LoVo (cell line): ENCODE data around the gene MYPOP.
"Not testable (repeated sequence)": the region's sequence is repeated elsewhere in the genome, so short reads cannot be mapped to it uniquely, and the experiment has no call there.

ENCODE experiments used
- DNase-seq: peaks from one replicate; pipeline ENCODE4 v3.0.0-alpha.2; 2016; ENCODE audit warnings: low spot score

The MYPOP gene

GRCh38 chr19:45883881-45884681, 18.3 kb downstream of the MYPOP start:
- DNase-seq = no peak

DNA sequence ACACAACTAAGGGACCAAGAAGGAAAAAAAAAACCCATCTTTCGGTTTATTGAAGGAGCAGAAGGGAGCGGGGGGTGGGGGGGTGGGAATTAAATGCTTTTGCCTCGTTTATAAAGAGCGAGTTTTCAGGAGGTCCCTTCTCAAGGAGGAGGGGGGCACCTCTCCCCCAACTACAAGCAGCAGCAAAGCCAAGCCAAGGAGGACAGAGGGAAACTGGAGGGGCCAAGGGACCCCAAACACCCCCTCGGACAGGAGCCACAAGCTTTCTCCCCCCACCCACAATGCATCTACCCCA, 18.9 kb downstream of the MYPOP start:
- DNase-seq = no peak

GRCh38 chr19:45882652-45883585, 19.5 kb downstream of the MYPOP start:
- peak; percentile 87 for DNase-seq

DNA sequence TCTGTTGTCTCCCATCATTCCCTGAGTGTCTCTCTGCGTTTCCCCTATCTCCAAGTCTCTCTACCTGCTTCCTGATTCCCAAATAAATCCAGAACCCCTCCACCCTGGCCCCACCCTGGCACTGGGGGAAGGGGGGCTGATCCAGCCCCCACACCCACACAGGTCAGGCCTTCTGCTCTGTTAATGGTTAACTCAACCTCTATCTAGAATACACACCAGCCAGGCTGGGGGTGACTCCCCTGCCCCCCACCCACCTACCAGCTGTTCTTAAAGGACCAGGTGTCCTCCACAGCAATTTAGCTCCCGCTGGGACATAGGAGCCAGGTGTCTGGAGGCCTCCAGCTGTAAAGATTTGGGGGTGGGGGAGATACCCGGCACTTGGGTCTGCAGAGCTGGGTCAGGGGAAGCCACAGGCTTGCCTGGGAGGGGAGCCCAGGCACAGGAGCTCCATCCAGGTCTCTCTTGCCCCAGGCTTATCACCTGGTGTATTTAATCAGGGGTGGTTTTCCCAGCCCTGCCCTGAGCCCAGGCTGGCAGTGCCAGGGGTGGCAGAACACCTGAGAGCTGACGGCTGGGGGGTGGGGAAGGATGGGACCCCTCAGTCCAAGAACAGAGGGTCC, 20.4 kb downstream of the MYPOP start:
- DNase-seq = no peak

GRCh38 chr19:45881082-45881908, 21.1 kb downstream of the MYPOP start:
- DNase-seq = no peak

- DNase-seq = no peak
Observed at GRCh38 chr19:45879971-45880370, 22.4 kb downstream of the MYPOP start.

DNA sequence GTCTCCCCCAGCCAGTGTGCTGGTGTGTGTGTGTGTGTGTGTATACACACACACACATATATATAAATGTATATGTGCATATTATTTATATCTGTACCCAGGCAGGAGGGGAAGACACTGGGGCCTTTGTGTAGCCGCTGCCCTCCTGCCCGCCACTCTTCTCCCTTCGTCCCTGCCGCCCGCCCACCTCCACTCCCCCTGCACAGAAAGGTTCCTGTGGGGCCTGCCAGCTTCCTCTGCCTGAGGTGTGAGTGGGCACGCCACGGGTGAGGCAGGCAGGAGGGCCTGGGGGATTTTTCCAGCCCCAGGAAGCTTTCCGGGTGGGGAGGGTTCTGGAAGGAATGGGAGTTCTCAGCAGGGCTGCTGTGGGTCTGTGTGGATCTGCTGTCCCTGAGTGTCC, 23.4 kb downstream of the MYPOP start:
- DNase-seq = no peak

DNA sequence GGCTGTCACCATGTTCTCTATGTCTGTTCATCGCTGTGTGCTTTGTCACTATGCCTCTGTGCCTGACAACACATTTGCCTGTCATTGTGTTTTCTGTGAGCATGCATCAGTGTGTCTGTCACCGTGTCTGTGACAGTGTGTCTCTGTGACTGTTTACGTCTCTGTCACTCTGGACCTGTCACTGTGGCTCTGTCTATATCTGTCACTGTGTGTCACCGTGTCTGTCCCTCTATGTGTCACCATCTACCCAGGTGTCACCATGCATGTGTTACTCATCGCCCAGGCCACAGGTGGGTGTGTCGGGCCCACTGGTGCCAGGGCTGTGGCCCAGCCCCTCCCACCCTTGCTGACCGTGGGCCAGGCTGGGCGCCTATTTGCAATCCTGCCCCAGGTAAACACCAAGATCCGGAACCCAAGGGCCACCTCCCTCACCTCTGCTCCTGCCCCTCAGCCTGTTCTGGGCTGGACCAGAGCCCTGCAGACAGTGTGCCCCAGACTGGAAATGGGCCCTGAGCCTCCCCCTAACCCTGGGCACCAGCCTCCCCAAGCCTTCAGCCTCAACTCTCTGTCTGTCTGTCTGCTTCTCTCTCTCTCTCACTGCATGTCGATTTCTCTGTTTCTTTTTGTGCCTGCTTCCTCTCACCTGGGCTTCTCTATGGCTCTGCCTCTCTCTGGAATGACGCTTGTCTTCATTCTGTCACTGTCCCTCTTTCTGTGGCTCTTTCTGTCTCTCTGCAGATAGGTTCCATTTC, 24.2 kb downstream of the MYPOP start:
- DNase-seq = peak; percentile 60

DNA sequence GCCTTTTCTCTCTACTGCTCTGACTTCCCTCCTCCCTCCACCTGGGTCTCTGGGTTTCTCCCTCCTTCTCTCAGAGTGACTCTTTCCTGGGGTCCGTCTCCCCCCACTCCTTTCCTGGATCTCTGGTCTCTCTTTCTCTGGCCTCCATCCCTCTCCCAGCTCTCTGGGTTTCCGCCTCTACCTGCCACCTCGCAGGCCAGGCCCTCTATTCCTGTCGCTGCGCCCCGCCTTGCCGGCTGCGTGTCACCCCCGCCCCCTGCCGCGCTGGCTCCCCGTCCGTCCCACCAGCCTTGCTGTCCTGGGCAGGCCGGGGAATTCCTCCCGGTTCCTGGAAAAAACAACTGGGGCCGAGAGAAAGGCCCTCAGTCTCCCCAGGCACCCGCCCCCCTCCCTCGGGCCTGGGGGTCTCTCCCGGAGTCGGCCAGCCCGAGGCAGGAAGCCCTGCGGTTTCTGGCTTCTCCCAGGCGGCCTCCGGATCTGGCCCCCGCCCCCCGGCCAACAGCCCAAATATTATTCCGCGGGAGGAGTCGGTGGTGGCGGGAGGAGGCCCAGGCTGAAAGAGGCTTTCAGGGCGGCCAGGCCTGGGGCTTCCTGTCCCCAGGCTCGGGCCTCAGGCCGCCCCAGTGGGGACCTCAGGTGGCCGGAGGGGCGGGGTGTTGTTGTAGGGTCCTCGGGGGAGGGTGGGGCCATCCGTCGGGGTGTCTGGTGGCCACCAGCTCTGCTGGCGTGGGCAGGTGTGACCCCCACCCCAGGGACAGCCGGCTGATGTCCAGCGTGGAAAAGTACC, 25.8 kb downstream of the MYPOP start:
- DNase-seq = no peak

- DNase-seq = no peak
Observed at GRCh38 chr19:45876161-45876410, 26.3 kb downstream of the MYPOP start.

DNA sequence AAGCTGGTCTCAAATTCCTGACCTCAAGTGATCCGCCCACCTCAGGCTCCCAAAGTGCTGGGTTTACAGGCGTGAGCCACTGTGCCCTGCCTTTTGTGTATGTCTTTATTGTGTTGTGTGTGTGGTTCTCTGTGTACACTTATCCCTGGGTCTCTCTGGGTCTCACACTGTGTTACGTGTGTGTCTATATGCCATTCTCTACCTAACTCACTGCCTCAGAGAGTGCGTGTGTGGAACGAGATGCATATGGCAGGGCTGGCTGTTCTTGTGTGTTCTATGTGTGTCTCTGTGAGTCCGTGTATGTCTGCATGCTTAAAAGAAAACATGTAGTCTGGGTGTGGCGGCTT, 27.8 kb downstream of the MYPOP start:
- DNase-seq = no peak

DNA sequence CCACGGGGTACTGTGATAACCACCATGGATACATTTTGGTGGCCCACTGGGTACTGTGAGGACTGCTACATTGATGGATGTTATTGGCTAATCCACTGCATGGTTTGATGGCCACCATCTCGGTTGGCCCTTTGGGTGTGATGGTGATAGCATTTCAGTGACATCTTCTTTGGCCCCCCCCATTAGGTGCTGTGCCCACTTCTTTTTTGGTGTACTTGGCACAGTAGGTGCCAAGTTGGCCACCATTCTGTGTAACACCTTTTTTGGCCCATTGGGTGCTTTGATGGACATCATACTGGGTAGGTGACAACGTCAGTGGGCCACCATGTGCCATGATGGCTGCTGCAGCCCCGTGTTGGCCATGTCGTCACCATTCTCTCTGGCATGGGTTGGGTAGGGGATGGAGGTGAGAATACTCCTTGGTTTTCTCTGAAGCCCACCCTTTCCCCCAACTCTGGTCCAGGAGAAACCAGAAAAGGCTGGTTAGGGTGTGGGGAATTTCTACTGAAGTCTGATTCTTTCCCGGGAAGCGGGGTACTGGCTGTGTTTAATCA, 29.1 kb downstream of the MYPOP start:
- no peak for DNase-seq

- DNase-seq = no peak
Observed at GRCh38 chr19:45872095-45872919, 30.1 kb downstream of the MYPOP start.

GRCh38 chr19:45870798-45871197, 31.6 kb downstream of the MYPOP start:
- no peak for DNase-seq

DNA sequence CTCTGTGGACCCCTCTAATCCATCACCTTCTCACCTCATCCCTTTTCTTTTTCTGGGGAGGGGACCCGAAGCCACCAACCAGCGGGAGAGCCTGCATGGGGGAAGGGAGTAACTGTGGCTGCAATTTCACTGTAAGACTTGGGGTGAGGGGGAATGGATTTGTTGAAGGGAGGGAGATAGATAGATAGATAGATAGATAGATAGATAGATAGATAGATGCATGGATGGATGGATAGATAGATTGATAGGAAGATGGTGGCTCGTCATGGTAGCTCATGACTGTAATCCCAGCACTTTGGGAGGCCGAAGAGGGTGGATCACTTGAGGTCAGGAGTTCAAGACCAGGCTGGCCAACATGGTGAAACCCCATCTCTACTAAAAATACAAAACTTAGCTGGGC, 35.2 kb downstream of the MYPOP start:
- DNase-seq = not testable (repeated sequence)

- peak; percentile 15 for DNase-seq
Observed at GRCh38 chr19:45866400-45867176, 35.8 kb downstream of the MYPOP start.

GRCh38 chr19:45865269-45865948, 37.0 kb downstream of the MYPOP start:
- no peak for DNase-seq

DNA sequence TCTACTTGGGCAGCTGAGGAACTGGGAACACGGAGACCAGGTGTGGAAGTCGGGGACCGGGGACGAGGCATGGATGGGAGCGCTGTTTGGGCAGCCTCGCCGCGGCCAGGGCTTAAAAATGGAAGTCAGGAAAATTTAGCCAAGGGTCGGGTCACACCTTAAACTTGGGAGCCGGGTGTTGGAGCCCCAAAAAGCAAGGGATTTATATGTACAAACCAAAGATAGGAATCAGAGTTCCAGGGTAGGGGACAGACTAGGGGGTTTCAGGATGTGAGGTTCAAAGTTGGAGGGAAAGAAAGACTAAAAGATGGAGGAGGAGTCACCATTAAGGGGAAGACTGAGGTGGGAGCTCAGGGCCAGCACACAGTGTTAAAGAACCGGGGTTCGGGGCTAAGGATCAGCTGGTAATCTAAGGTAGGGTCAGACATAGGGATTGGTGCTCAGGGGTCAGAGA, 37.8 kb downstream of the MYPOP start:
- no peak for DNase-seq
